ENCODE results near the gene DNAJC17.

DNAJC17 gene

DNA sequence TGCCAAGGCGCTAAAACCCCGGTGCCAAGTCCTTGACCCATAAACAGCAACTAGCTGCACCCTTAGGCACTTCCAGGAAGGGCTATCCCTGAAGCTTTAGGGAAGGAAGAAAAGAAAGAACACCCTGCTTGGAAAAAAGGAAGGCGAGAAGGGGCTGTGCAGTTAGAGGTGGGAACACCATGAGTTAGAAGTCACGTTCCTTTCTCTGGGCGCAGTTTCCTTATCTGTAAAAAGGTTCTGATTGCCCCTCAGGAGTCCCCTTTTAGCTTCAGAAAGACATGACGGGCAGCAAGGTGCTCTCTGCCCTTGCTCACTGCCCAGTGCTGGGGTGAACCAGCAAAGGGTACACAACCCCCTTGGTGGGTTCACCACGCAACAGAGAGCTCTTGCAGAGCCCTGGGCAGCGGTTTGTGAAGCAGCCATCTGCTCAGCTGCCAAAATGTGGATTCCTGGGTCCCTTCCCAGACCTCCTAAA, 42.6 kb downstream of the DNAJC17 start:
- no peak for DNase-seq

DNA sequence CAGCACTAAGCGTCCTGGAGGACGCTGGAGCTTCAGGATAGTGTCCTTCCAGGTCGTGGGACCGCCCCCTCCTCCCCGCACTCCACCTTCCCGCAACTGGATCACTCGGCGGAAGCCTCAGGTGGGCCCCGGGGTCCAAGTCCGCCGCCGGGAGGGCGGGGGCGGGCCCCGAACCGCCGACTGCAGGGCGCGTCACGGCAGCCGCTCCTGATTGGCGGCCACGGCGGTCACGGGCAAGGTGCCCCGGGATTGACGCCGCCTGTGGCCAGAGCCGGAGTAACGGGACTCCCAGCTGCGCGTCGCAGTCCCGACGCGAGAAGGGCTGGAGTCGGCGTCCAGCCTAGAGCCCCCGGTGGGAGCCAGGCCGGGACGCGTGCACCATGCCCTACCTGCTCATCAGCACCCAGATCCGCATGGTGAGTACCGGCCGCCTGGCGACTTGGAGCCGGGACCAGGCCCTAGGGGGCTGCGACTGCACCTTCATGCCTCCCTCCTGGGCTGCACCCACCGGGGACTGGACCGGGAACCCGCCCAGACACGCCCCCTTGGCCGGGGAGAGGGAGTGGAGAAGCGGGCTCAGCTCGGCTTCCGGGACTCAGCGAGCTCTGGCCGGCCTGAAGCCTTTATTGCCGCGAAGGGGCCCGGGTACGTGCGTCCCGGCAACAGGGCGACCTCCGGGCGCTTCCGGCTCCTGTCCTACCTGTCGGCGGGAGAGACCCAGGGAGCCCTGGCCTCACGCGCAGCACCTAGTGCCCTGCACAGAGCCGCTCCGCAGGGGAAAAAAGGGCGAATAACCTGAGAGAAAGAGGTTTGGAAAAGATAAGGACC, 43.3 kb downstream of the DNAJC17 start, which contains the start of gene GCHFR:
GCHFR (plus strand) TSS at position 268 of the 828 bp plus-strand sequence; CDS start at position 381, 113 bp downstream.
- peak; percentile 65 for DNase-seq

DNA sequence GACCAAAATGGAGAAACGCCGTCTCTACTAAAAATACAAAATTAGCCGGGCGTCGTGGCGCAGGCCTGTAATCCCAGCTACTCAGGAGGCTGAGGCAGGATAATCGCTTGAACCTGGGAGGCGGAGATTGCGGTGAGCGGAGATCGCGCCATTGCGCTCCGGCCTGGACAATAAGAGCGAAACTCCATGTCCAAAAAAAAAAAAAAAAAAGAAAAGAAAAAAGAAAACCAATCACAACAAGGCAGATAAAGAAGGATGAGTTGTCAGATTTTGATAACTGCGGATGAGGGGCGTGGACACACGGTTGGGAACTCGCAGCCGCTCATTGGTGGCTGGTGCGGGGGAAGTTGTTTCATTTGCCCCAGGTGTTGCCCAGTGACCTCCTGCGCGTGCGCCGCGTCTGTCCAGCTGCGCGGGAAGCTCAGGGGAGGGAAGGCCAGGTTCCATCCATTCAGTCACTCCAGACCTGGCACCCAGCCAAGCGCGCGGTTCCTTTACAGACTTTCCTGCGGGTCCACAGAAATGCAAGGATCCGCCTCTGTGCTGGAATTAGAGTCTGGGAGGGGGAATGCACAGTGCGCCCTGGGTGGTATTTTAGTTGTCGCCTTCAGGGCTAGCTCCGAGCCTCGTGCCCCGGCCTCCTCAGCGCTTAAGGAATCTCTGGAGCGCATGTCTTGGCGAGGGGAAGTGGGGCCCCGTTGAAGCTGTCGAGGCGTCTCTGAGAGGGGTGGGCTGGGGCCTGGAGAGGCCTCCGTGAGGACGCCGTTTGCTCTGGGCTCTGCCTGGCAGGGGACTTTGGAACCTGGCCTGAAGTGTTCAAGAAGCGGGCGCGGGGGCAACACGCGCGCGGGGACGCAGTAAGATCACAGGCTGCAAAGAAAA, 44.1 kb downstream of the DNAJC17 start:
- peak; percentile 23 for DNase-seq

DNA sequence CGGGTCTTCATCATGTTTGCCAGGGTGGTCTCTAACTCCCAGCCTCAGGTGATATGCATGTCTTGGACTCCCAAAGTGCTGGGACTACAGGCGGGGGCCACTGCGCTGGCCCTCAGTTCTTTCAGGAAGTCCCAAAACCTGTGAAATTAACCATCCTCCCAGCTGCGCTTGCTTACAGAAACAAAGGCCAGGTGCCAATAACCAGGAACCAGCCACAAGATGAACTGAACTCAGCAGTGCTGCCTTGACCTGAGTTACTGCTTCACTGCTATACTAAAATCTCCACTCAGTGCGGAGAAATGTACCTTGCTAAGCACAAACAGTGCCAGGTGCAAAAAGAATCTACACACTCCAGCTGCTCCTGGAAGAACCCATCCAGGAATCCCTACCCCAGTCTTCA, 47.3 kb downstream of the DNAJC17 start:
- DNase-seq, result no peak

DNA sequence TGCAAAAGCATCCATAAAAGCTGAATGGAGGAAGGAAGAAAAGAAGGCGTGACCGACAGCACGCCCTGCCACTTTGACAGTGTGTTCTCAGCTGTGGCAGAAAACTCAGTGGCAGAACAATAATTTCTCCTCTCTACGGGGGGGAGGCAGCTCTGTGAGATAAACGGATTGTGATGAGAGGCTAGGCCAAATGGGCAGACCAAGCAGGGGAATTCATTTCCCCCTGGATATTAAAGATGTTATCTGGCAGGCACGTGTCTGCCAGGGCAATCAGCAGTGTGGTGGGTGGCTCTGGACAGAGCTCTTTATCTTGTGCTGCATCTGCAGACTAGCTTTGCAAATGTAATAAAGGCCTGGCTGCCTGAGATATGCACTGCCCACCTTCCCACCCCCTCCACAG, 50.3 kb downstream of the DNAJC17 start:
- no peak for DNase-seq

DNA sequence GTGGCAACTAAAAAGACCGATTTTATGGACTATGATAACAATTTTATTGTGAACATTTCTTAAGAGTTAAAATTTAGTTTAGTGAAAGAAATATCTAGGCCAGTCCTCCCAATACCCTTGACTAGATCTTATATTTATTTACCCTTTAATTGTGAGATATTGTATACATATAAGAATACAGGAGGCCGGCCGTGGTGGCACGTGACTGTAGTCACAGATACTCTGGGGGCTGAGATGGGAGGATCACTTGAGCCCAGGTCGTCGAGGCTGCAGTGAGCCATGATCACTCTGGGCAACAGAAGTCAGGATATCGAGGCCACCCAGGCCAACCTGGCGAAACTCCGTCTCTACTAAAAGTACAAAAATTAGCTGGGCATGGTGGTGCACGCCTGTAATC, 51.5 kb downstream of the DNAJC17 start:
- no peak for DNase-seq

DNA sequence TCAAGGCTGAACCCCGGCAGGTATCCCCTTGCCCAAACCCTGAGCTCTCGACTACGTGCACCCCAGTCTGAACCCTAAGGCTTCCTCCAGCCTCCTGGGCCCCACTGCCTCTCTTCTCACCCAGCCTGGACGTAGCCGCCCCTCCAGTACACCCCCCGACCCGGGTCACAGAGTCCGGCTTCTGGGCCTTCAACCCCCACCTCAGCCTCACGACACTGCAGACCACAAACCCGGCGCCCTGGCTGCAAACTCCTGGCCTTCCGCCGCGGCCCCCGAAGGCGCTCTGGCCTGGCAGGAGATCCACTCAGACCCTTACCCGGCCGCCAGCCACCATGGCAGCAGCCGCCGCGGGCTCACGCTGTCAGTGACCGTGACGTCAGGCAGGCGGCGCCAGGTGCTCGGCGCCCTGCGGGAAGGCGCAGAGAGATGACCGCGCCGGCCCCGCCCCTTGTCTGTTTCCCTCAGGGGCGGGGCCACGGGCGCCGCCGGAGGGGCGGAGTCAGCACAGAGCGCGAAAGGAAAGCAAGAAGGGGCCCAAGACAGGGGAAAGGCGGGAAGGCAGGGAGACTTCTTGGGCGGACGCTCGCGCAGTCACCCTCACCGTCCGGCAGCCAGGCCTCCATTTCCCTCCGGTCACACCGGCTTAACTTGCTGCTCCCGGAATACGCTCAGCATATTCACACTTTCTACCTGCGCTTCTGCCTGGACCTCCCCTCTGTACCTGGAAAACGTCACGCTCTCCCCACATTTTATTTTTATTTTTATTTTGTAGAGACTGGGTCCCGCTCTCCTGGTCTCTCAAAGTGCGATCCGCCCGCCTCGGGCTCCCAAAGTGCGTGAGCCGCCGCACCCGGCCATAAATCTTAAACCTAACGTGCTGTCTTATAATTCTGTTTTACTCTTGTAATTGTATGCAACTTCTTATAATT, 52.1 kb downstream of the DNAJC17 start, which contains the start of gene RMDN3:
RMDN3 (minus strand) TSS at position 372 of the 929 bp plus-strand sequence. CDS start 471 bp downstream, outside the sequence.
- peak; percentile 91 for DNase-seq

DNA sequence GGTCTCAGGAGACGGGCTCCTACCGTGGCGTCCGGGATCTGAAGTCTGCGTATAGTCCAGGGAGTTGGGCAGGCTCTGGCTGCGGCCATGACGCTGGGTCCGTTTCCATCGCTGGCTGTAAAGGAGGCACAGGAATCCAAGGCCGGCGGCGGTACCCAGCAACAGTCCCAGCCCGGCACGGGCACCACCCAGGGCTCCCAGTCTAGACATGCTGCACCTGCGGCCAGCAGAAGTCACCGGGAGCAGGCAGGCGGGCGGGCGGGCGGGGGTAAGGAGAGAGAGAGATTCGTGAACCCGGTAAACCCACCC, 52.7 kb downstream of the DNAJC17 start:
- DNase-seq, result no peak

DNA sequence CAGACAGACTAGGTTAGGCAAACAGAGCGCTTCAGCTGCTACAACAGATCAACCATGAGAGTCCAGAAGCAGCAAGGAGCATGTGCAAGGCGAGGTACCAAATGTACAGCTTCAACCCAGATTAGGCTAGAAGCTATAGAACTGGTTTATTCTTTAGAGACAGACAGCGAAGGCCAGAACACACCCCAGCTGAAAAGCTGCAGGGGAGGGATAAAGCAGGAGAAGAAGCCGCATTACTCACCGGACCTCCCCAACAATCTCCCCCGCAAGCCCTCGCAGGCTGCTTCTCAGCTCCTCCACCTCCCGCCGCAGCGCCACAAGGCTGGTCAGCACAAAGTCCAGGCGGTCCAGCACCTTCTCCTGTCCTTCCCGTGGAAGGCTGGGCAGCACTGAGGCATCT, 55.5 kb downstream of the DNAJC17 start:
- DNase-seq, result no peak

DNA sequence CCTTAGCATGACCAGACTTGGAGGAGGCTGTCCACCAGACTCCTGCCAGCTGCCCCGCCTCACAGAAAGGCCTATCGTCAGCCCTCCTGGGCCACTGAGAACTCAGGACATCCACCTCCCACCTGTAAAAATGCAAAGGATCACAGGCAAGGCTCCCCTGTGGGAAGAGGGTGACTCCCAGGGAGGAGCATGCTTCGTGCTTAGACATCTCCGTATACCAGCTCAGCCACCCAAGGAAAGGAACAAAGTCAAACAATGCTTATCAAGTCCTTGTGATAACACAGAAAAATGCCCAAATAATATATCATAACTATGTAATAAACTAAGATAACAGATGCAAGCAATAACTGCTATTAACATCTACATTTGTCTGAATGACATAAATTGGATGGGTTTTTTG, 56.4 kb downstream of the DNAJC17 start:
- no peak for DNase-seq

DNA sequence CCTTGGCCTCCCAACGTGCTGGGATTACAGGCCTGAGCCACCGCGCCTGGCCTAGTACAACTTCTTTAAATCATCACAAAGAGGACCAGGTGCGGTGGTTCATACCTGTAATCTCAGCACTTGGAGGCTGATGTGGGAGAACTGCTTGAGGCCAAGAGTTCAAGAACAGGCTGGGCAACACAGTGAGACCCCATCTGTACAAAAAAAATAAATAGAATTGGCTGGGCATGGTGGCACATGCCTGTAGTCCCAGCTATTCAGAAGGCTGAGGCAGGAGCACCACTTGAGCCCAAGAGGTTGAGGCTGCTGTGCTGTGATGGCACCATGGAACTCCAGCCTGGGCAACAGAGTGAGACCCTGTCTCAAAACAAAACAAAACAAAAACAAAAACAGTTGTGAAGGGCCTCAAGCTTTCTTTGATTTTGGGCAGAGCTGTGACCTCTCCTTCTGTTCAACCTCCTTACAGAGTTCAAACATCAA, 58.1 kb downstream of the DNAJC17 start:
- DNase-seq, result no peak

DNA sequence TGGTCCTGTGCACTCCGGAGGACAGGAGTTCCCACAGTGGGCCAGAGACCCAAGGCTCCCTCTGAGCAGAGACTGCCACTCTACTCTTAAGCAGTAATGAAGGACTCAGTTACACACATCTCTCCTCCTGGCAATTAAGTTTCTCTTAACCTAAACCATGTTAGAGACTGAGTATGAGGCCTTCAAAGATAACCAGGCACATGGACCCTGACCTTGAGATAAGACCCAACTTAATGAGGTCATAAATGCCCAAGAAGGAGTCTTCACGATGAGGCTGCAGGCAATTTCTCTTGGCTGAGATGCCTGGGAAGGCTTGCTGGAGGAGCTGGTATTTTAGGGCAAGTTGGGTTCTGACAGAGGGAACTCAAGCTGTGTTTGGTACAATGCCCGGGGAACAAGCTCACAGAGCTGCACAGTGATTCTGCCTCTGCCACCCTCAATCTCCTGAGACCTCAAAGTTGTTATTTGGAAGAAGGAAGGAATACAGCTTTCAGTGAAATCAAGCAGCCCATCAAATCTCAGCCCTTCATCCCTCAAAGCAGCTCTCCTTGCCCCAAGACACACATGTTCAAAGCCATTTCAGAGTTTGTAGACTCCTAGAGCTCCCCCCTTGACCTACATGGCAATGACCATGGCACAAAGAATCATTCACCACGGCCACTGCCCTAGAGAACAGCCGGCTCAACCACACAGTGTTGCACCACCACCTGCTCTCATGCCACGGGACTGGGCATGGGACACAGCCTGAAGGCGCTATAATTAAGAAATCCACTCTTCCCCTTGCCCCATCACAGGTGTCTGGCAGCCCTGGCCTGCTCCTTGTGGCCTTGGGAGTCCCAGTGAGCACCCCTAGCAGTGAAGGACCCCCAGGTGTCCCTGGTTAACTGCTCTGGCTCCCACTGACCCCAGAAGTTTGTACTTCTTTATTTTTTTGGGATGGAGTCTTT, 59.3 kb downstream of the DNAJC17 start:
- DNase-seq, result no peak

DNA sequence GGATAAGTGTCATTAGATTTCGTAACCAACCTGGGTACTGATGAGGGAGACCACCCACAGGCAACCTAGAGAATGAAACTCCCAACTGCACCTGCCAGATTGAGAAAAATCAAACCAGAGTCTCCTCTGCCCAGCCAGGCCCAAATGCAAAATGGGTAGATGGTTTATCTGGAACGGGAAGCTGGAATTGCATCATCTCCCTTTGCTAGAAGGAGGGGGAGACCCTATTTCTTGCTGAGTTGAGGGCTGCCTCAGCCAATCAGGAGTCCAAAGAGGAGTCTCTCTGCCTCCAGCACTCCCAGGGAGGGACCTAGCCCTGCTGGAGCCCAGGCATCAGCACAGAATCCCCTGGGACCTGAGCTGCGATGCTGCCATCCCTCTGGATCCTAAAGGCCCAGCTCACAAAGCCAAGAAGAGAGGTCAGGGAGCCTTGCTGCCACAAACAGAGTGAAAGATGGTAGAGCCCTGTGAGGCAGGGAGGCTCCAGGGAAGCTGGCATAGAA, 60.3 kb downstream of the DNAJC17 start:
- no peak for DNase-seq

DNA sequence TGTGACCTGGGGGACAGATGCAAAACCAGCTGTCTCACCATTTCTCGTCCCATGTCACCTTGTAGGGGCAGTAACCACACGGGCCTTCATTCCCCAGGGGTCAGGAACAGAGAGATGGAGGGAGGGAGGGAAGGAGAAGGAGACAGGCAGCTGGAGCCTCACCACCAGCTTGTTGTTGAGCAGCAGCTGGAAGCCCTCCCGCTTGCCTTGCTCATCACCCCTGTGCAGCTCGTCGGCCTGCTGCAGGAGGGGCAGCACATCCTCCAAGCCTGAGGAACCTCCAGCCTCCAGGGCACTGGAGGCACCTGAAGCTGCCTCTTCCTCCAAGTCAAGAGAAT, 62.5 kb downstream of the DNAJC17 start:
- DNase-seq, result no peak

DNA sequence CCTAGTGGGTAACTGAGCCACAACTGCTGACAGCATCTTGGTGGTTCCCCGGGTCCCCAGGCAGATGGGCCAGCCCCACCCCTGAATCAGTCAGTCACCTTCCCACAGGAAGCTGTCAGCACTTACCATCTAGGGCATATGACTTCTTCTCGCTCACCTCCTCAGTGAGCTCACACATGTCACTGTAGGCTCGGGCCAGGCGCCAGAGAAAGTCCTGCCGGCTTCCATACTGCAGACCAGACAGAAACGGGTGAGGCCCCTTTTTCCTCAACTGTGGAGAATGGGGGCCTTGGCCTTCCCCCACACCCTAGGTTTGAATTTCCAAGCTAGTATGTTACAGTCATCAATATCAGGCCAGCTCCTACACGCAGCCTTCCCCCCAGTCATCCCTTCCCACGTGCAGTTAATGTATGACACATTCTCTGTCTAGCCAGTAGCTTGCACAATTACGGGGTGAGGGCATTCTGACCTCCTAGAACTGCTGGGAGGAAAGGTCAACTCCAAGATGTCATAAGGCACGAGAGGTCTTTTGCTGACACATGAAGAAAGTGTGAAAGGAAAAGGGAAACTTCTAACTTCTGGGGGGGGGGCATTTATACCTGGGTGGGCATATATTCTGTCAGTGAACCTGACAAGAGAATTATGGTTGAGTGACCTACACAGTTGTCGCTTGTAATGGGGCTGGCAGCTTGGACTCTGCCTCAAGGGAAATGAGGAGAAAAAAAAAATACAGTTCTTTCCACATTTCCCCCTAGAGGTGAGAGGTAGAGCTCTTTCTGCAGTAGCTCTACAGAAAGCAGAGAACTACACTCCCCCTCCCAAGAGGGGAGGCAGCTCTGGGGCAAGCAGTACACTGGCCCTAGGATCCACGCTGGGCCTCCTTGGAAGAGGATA, 63.1 kb downstream of the DNAJC17 start:
- DNase-seq, result peak; percentile 47

DNA sequence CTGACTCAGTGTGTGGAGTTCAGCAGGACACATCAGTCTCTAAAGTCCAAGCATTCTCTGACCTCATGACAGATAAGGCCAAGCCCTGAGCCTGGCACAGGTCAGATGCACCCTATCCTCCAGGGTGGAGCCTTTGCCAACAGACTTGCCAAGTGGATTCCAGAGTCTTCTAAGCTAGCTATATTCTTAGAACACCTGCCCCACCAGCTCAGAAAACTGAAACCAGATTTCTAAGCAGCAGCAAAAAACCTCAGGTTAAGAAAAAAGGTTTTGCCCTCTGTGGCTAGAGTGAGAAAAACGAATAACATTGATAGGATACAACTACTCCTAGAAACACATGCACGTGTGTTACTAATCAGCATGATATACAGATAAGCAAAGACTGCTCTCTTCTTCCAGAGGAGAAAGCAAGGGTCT, 63.8 kb downstream of the DNAJC17 start:
- DNase-seq, result no peak

DNA sequence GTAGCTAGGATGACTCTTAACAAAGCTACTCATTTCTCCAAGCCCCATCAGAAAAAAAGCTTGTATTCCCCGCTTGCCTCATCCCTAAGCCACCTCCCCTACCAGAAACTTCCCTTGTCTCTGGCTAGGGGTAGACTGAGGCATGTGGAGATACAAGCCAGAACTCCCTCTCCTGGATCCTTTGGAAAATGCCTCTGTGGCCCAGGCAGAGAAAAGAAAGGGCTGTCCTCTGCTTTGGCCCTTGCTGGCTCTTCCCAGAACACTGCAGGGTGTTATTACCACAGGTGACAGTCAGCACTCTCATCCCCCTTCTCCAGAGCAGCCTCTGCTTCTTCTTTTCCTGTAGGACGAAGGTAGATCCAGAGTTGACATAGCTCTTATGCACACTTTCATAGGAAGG, 67.4 kb downstream of the DNAJC17 start:
- no peak for DNase-seq

DNA sequence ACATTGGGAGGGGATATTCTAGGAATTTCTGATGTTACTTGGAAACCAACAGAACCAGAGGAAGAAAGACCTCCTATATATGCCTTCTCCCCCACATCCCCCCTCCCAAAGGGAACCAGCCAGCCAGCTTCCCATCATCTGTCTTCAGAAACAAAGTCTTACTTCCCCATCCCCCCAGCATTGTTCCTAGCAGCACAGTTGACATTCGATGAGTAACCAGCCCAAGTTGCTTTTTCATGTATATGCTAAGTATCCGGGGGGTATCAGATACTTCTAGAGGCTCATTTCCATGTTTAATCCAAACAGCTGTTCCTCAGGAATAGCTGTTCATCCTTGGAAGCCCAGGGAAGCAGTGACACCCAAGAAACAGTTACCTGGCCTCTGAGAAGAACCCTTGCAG, 68.2 kb downstream of the DNAJC17 start:
- no peak for DNase-seq

DNA sequence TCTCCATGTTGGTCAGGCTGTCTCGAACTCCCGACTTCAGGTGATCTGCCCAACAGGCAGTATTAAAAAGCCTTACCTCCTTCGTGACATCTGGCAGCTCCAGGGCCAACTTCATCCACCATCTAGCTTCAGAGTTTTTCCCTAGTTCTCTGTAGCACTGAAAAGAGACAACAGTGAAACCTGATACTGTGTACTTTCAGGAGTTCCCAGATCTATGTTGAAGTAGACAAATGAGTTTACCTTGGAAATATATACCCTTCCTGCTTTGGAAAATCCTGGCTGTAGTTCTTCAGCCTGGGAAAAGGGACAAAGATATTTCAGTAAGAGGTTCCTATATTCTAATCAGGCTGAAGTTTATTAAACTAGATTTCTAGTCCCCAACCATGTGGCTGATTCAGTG, 70.2 kb downstream of the DNAJC17 start:
- DNase-seq, result no peak

DNA sequence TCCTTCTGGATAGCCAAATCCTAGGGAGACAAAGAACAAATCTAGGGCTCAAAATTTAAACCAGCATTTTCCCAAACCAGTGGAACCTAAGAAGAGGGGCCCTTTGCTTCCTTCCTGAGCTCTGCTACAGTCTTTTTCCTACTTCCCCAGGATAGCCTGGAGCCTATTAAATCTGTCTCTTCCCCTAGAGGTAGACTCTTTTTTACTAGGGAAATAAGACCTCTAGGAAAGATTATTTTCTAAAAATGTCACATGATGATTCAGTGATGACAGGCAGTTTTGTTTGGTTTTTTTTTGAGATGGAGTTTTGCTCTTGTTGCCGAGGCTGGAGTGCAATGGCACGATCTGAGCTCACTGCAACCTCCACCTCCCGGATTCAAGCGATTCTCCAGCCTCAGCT, 70.7 kb downstream of the DNAJC17 start:
- no peak for DNase-seq
